ENCODE data around the gene THRA.

THRA gene

GRCh38 chr17:40061609-40062038, 1.1 kb upstream of the THRA start:
- peak overlapping the region; percentile 74 for H3K4me3 ChIP-seq (ENCODE audit: low read length, poor library complexity, severe bottlenecking)
- H4K20me1 ChIP-seq (ENCODE audit: insufficient read depth, low read length, poor library complexity, severe bottlenecking), result no peaks in the 10 kb centered on the region
- no peak overlapping the region; the same call in 1 of the 2 replicates for H2AFZ ChIP-seq (ENCODE audit: low read length)
- H3K9me3 ChIP-seq (ENCODE audit: insufficient read depth, low read depth, low read length), result no peaks in the 10 kb centered on the region
- no peaks in the 10 kb centered on the region for H3K27me3 ChIP-seq (ENCODE audit: insufficient read depth, low read length, poor library complexity, severe bottlenecking)
- H3K4me1 ChIP-seq (ENCODE audit: insufficient read depth, low read length, poor library complexity, severe bottlenecking), result peaks cover 34% of the 10 kb centered on the region
- H3K79me2 ChIP-seq (ENCODE audit: insufficient read depth, low read length), result peaks cover 22% of the 10 kb centered on the region
- H3K36me3 ChIP-seq (ENCODE audit: insufficient read depth, low read length), result no peaks in the 10 kb centered on the region
- TF ChIP-seq CTCF (conservative IDR thresholded peaks at IDR 0.05; ENCODE audit: low read length) (no peak), EZH2phosphoT487 (IDR thresholded peaks at IDR 0.05; ENCODE audit: borderline replicate concordance) (no peak)
- H3F3A ChIP-seq (ENCODE audit: low read depth), result no peaks in the 10 kb centered on the region
- H3K9me2 ChIP-seq (replicated peaks; ENCODE audit: low read depth, low read length), result no peaks in the 10 kb centered on the region
- H3K9ac ChIP-seq (ENCODE audit: low read depth, low read length, poor library complexity, severe bottlenecking), result no peak overlapping the region
- peak overlapping the region; percentile 92 for H3K4me2 ChIP-seq (ENCODE audit: low read depth, low read length, poor library complexity, severe bottlenecking)

GRCh38 chr17:40063187-40063771, 514 bp downstream of the THRA start:
- Histone ChIP-seq H4K20me1 (ENCODE audit: insufficient read depth, low read length, poor library complexity, severe bottlenecking) (no peaks in the 10 kb centered on the region), H3K9me2 (replicated peaks; ENCODE audit: low read depth, low read length) (no peaks in the 10 kb centered on the region), H3K4me3 (ENCODE audit: low read length, poor library complexity, severe bottlenecking) (peak overlapping the region; percentile 96), H3K9me3 (ENCODE audit: insufficient read depth, low read depth, low read length) (no peaks in the 10 kb centered on the region), H2AFZ (ENCODE audit: low read length) (peak overlapping the region; percentile 98), H3K27me3 (ENCODE audit: insufficient read depth, low read length, poor library complexity, severe bottlenecking) (no peaks in the 10 kb centered on the region), H3K9ac (ENCODE audit: low read depth, low read length, poor library complexity, severe bottlenecking) (peak overlapping the region; percentile 91), H3K4me2 (ENCODE audit: low read depth, low read length, poor library complexity, severe bottlenecking) (peak overlapping the region; percentile 81), H3K79me2 (ENCODE audit: insufficient read depth, low read length) (peaks cover 22% of the 10 kb centered on the region), H3F3A (ENCODE audit: low read depth) (no peaks in the 10 kb centered on the region), H3K36me3 (ENCODE audit: insufficient read depth, low read length) (no peaks in the 10 kb centered on the region), H3K4me1 (ENCODE audit: insufficient read depth, low read length, poor library complexity, severe bottlenecking) (peaks cover 44% of the 10 kb centered on the region)
- TF ChIP-seq CTCF (conservative IDR thresholded peaks at IDR 0.05; ENCODE audit: low read length) (no peak), EZH2phosphoT487 (IDR thresholded peaks at IDR 0.05; ENCODE audit: borderline replicate concordance) (no peak)

- no peaks in the 10 kb centered on the region for H3K36me3 ChIP-seq (ENCODE audit: insufficient read depth, low read length)
- H3K4me3 ChIP-seq (ENCODE audit: low read length, poor library complexity, severe bottlenecking), result peak overlapping the region; percentile 96
- peak overlapping the region; percentile 98; the same call in 1 of the 2 replicates for H2AFZ ChIP-seq (ENCODE audit: low read length)
- no peaks in the 10 kb centered on the region for H3K27me3 ChIP-seq (ENCODE audit: insufficient read depth, low read length, poor library complexity, severe bottlenecking)
- TF ChIP-seq CTCF (conservative IDR thresholded peaks at IDR 0.05; ENCODE audit: low read length), result no peak
- no peak for TF ChIP-seq EZH2phosphoT487 (IDR thresholded peaks at IDR 0.05; ENCODE audit: borderline replicate concordance)
- H4K20me1 ChIP-seq (ENCODE audit: insufficient read depth, low read length, poor library complexity, severe bottlenecking), result no peaks in the 10 kb centered on the region
- H3K9ac ChIP-seq (ENCODE audit: low read depth, low read length, poor library complexity, severe bottlenecking), result peak overlapping the region; percentile 91
- H3K4me1 ChIP-seq (ENCODE audit: insufficient read depth, low read length, poor library complexity, severe bottlenecking), result peaks cover 51% of the 10 kb centered on the region
- peaks cover 22% of the 10 kb centered on the region for H3K79me2 ChIP-seq (ENCODE audit: insufficient read depth, low read length)
- H3K9me3 ChIP-seq (ENCODE audit: insufficient read depth, low read depth, low read length), result no peaks in the 10 kb centered on the region
- H3K9me2 ChIP-seq (replicated peaks; ENCODE audit: low read depth, low read length), result no peaks in the 10 kb centered on the region
- peak overlapping the region; percentile 81 for H3K4me2 ChIP-seq (ENCODE audit: low read depth, low read length, poor library complexity, severe bottlenecking)
- H3F3A ChIP-seq (ENCODE audit: low read depth), result no peaks in the 10 kb centered on the region
Measured at GRCh38 chr17:40063901-40064531, 1.3 kb downstream of the THRA start.

Measured in Loucy (cell line).